Effector memory CD8-positive, alpha-beta T cell (primary cell): Measurements from ENCODE around the gene GSG1.
"Not testable (repeated sequence)": the region's sequence is repeated elsewhere in the genome, so short reads cannot be mapped to it uniquely, and the experiment has no call there.

Experiments
- ATAC-seq: fragments of 150-1000 bp; cut with Tn5 transposase; replicated peaks from 2 replicates; pipeline ENCODE4 v1.10.0; 2021; ENCODE audit warnings: mild to moderate bottlenecking, moderate library complexity
- DNase-seq, 3 experiments: peaks; one replicate each; pipeline ENCODE4 v3.0.0; 2021
- H3K27ac Mint-ChIP-seq, 2 donors: one replicate each; pipeline ENCODE4 v1.8.0; 2022; ENCODE audit warnings: mild to moderate bottlenecking in 2 of 2, mixed read lengths in 2 of 2, moderate library complexity in 2 of 2
- H3K27me3 Mint-ChIP-seq, 2 donors: one replicate each; pipeline ENCODE4 v1.8.0; 2022; ENCODE audit warnings: mixed read lengths in 2 of 2
- H3K36me3 Mint-ChIP-seq: one replicate; pipeline ENCODE4 v1.8.0; 2022; ENCODE audit warnings: mild to moderate bottlenecking, moderate library complexity, mixed read lengths; ENCODE audit not compliant: insufficient read depth
- H3K4me1 Mint-ChIP-seq, 2 donors: one replicate each; pipeline ENCODE4 v1.8.0; 2022; ENCODE audit warnings: low read depth in 2 of 2, mixed read lengths in 2 of 2
- H3K4me3 Mint-ChIP-seq, 2 donors: one replicate each; pipeline ENCODE4 v1.8.0; 2022; ENCODE audit warnings: mild to moderate bottlenecking in 2 of 2, mixed read lengths in 2 of 2, moderate library complexity in 2 of 2
- H3K9me3 Mint-ChIP-seq, 2 donors: one replicate each; pipeline ENCODE4 v1.8.0; 2022; ENCODE audit warnings: mixed read lengths in 2 of 2

GSG1 gene

GRCh38 chr12:13075118-13075480 lies 28.4 kb downstream of the GSG1 start:
- H3K27me3 Mint-ChIP-seq = no peaks in the 10 kb centered on the region
- H3K4me1 Mint-ChIP-seq = no peaks in the 10 kb centered on the region
- H3K4me3 Mint-ChIP-seq = no peak overlapping the region
- no peak overlapping the region for H3K27ac Mint-ChIP-seq
- ATAC-seq = no peak
- DNase-seq = no peak
- no peaks in the 10 kb centered on the region for H3K9me3 Mint-ChIP-seq
- H3K36me3 Mint-ChIP-seq = no peaks in the 10 kb centered on the region

- ATAC-seq (no peak), DNase-seq (no peak)
- H3K27ac Mint-ChIP-seq = no peak overlapping the region
- H3K4me3 Mint-ChIP-seq = no peak overlapping the region
- no peaks in the 10 kb centered on the region for H3K9me3 Mint-ChIP-seq
- H3K27me3 Mint-ChIP-seq = no peaks in the 10 kb centered on the region
- no peaks in the 10 kb centered on the region for H3K4me1 Mint-ChIP-seq
- no peaks in the 10 kb centered on the region for H3K36me3 Mint-ChIP-seq
Observed at GRCh38 chr12:13074396-13075117, 28.9 kb downstream of the GSG1 start.

GRCh38 chr12:13073173-13073572 lies 30.3 kb downstream of the GSG1 start:
- H3K36me3 Mint-ChIP-seq = no peaks in the 10 kb centered on the region
- H3K4me1 Mint-ChIP-seq = no peaks in the 10 kb centered on the region
- no peaks in the 10 kb centered on the region for H3K27me3 Mint-ChIP-seq
- H3K27ac Mint-ChIP-seq = no peak overlapping the region
- no peak overlapping the region for H3K4me3 Mint-ChIP-seq
- ATAC-seq (no peak), DNase-seq (no peak)
- H3K9me3 Mint-ChIP-seq = no peaks in the 10 kb centered on the region

GRCh38 chr12:13071305-13072280 lies 31.9 kb downstream of the GSG1 start:
- H3K27me3 Mint-ChIP-seq = no peaks in the 10 kb centered on the region
- ATAC-seq = no peak
- H3K27ac Mint-ChIP-seq = peak overlapping the region in 1 of 2 donors; percentile 73
- H3K9me3 Mint-ChIP-seq = no peaks in the 10 kb centered on the region
- no peak overlapping the region for H3K4me3 Mint-ChIP-seq
- DNase-seq = no peak
- no peaks in the 10 kb centered on the region for H3K36me3 Mint-ChIP-seq
- peaks cover 0 to 5% of the 10 kb centered on the region in 2 donors for H3K4me1 Mint-ChIP-seq

GRCh38 chr12:13069380-13069779 lies 34.1 kb downstream of the GSG1 start:
- Mint-ChIP-seq H3K9me3 (no peaks in the 10 kb centered on the region), H3K27me3 (no peaks in the 10 kb centered on the region), H3K36me3 (no peaks in the 10 kb centered on the region), H3K27ac (no peak overlapping the region), H3K4me3 (no peak overlapping the region), H3K4me1 (peaks cover 0 to 5% of the 10 kb centered on the region in 2 donors)
- DNase-seq = no peak
- ATAC-seq = no peak

GRCh38 chr12:13067322-13067721 lies 36.1 kb downstream of the GSG1 start:
- Mint-ChIP-seq H3K9me3 (no peaks in the 10 kb centered on the region), H3K4me3 (no peak overlapping the region), H3K36me3 (no peaks in the 10 kb centered on the region), H3K27ac (no peak overlapping the region), H3K4me1 (peaks cover 0 to 5% of the 10 kb centered on the region in 2 donors), H3K27me3 (no peaks in the 10 kb centered on the region)
- ATAC-seq = peak; percentile 16
- no peak for DNase-seq

GRCh38 chr12:13066459-13066858 lies 37.0 kb downstream of the GSG1 start:
- ATAC-seq = peak; percentile 36
- H3K4me3 Mint-ChIP-seq = no peak overlapping the region
- peaks cover 5% of the 10 kb centered on the region for H3K36me3 Mint-ChIP-seq
- DNase-seq = no peak
- H3K27me3 Mint-ChIP-seq = no peaks in the 10 kb centered on the region
- H3K27ac Mint-ChIP-seq = no peak overlapping the region
- H3K4me1 Mint-ChIP-seq = peaks cover 0 to 5% of the 10 kb centered on the region in 2 donors
- H3K9me3 Mint-ChIP-seq = no peaks in the 10 kb centered on the region

GRCh38 chr12:13066014-13066413 lies 37.5 kb downstream of the GSG1 start:
- H3K4me3 Mint-ChIP-seq = no peak overlapping the region
- H3K27me3 Mint-ChIP-seq = no peaks in the 10 kb centered on the region

GRCh38 chr12:13062669-13063068 lies 40.8 kb downstream of the GSG1 start:
- DNase-seq = no peak
- Mint-ChIP-seq H3K27ac (no peak overlapping the region), H3K4me1 (peaks cover 0 to 5% of the 10 kb centered on the region in 2 donors), H3K36me3 (peaks cover 10% of the 10 kb centered on the region), H3K9me3 (no peaks in the 10 kb centered on the region), H3K4me3 (no peak overlapping the region), H3K27me3 (no peaks in the 10 kb centered on the region)
- ATAC-seq = no peak

More at GRCh38 chr12:13066014-13066413, 37.5 kb downstream of the GSG1 start:
- H3K36me3 Mint-ChIP-seq = peaks cover 5% of the 10 kb centered on the region
- no peaks in the 10 kb centered on the region for H3K9me3 Mint-ChIP-seq
- no peak overlapping the region for H3K27ac Mint-ChIP-seq
- DNase-seq (no peak), ATAC-seq (no peak)
- peaks cover 0 to 5% of the 10 kb centered on the region in 2 donors for H3K4me1 Mint-ChIP-seq

GRCh38 chr12:13061377-13061776 lies 42.1 kb downstream of the GSG1 start:
- Mint-ChIP-seq H3K36me3 (peaks cover 10% of the 10 kb centered on the region), H3K27ac (no peak overlapping the region), H3K9me3 (no peaks in the 10 kb centered on the region), H3K4me1 (no peaks in the 10 kb centered on the region), H3K4me3 (no peak overlapping the region), H3K27me3 (no peaks in the 10 kb centered on the region)
- DNase-seq (no peak), ATAC-seq (no peak)

- Mint-ChIP-seq H3K27me3 (no peaks in the 10 kb centered on the region), H3K36me3 (peaks cover 15% of the 10 kb centered on the region), H3K27ac (no peak overlapping the region)
Observed at GRCh38 chr12:13060581-13060980, 42.9 kb downstream of the GSG1 start.

GRCh38 chr12:13053617-13054016 lies 49.9 kb downstream of the GSG1 start:
- ATAC-seq, H3K4me1 Mint-ChIP-seq, DNase-seq, H3K27ac Mint-ChIP-seq, H3K4me3 Mint-ChIP-seq, H3K9me3 Mint-ChIP-seq, H3K36me3 Mint-ChIP-seq, H3K27me3 Mint-ChIP-seq: not testable (repeated sequence)

More at GRCh38 chr12:13060581-13060980, 42.9 kb downstream of the GSG1 start:
- no peak overlapping the region for H3K4me3 Mint-ChIP-seq
- ATAC-seq (no peak), DNase-seq (no peak)
- H3K9me3 Mint-ChIP-seq = no peaks in the 10 kb centered on the region
- H3K4me1 Mint-ChIP-seq = no peaks in the 10 kb centered on the region

- Mint-ChIP-seq H3K36me3 (peaks cover 5% of the 10 kb centered on the region), H3K4me1 (no peaks in the 10 kb centered on the region), H3K27ac (no peak overlapping the region), H3K27me3 (no peaks in the 10 kb centered on the region), H3K9me3 (peaks cover 4 to 9% of the 10 kb centered on the region in 2 donors), H3K4me3 (no peak overlapping the region)
- DNase-seq (no peak), ATAC-seq (no peak)
Observed at GRCh38 chr12:13052421-13052820, 51.0 kb downstream of the GSG1 start.

- H3K27me3 Mint-ChIP-seq = no peaks in the 10 kb centered on the region
- no peak for ATAC-seq
- no peak overlapping the region for H3K27ac Mint-ChIP-seq
- peaks cover 4 to 9% of the 10 kb centered on the region in 2 donors for H3K9me3 Mint-ChIP-seq
- H3K36me3 Mint-ChIP-seq = no peaks in the 10 kb centered on the region
- H3K4me1 Mint-ChIP-seq = peaks cover 2 to 3% of the 10 kb centered on the region in 2 donors
- no peak overlapping the region for H3K4me3 Mint-ChIP-seq
- no peak for DNase-seq
Observed at GRCh38 chr12:13049816-13050215, 53.7 kb downstream of the GSG1 start.
